ENCODE data around the gene MYH15.
"Not testable (repeated sequence)": the region's sequence is repeated elsewhere in the genome, so short reads cannot be mapped to it uniquely, and the experiment has no call there.

Gene MYH15

GRCh38 chr3:108381529-108382140 lies 128.8 kb downstream of the MYH15 start:
- DNase-seq = no peak

GRCh38 chr3:108380128-108380795 lies 130.1 kb downstream of the MYH15 start:
- DNase-seq = no peak

GRCh38 chr3:108378952-108379342 lies 131.4 kb downstream of the MYH15 start:
- DNase-seq = not testable (repeated sequence)

GRCh38 chr3:108378153-108378951 lies 132.0 kb downstream of the MYH15 start:
- DNase-seq = no peak

- no peak for DNase-seq
These were observed 133.0 kb downstream of the MYH15 start for GRCh38 chr3:108377384-108377783.

GRCh38 chr3:108376026-108376425 lies 134.4 kb downstream of the MYH15 start:
- no peak for DNase-seq

GRCh38 chr3:108359011-108359410 lies 151.4 kb downstream of the MYH15 start:
- no peak for DNase-seq

GRCh38 chr3:108357042-108357441 lies 153.4 kb downstream of the MYH15 start:
- DNase-seq = no peak

- no peak for DNase-seq
These were observed 155.8 kb downstream of the MYH15 start for GRCh38 chr3:108354562-108354961.

GRCh38 chr3:108352176-108352575 lies 158.2 kb downstream of the MYH15 start:
- DNase-seq = no peak

GRCh38 chr3:108346301-108347227 lies 163.8 kb downstream of the MYH15 start:
- DNase-seq = no peak

- DNase-seq = no peak
These were observed 164.7 kb downstream of the MYH15 start for GRCh38 chr3:108345492-108346205.

- no peak for DNase-seq
These were observed 166.9 kb downstream of the MYH15 start for GRCh38 chr3:108343491-108343890.

GRCh38 chr3:108342837-108343486 lies 167.4 kb downstream of the MYH15 start:
- no peak for DNase-seq

GRCh38 chr3:108341911-108342310 lies 168.5 kb downstream of the MYH15 start:
- DNase-seq = no peak

- DNase-seq = no peak
These were observed 171.4 kb downstream of the MYH15 start for GRCh38 chr3:108338901-108339545.

- no peak for DNase-seq
These were observed 175.7 kb downstream of the MYH15 start for GRCh38 chr3:108334701-108335100.

GRCh38 chr3:108333961-108334360 lies 176.4 kb downstream of the MYH15 start:
- no peak for DNase-seq

- no peak for DNase-seq
These were observed 178.6 kb downstream of the MYH15 start for GRCh38 chr3:108331792-108332191.

All from activated T-cell treated with anti-CD3 and anti-CD28 coated beads for 4 hours (primary cell).